Left lung (tissue), 10 donors: ENCODE data around the gene HOXC12. TPM values are rescaled to one million over a fixed set of nuclear protein-coding genes. Genes with fewer than 3 reads are reported as not detected.

Experiments
- ATAC-seq: fragments of 200-7000 bp; cut with Tn5 transposase; one replicate; pipeline ENCODE4 v1.9.1; 2020; ENCODE audit warnings: moderate library complexity
- DNase-seq, 4 donors: peaks; one replicate each; pipeline ENCODE4 v3.0.0-alpha.2; 2013 to 2020
- H3K27ac ChIP-seq, 2 donors: fragments of 200-600 bp; sonication (generic) in 1 of 2; one replicate each; pipeline versions ENCODE4 v1.5.0 to v1.8.0; 2020 to 2021
- H3K27me3 ChIP-seq, 2 donors: fragments of 200-600 bp; sonication (generic) in 1 of 2; one replicate each; pipeline versions ENCODE4 v1.5.0 to v1.8.0; 2020 to 2021
- H3K36me3 ChIP-seq, 2 donors: fragments of 200-600 bp; sonication (generic) in 1 of 2; one replicate each; pipeline versions ENCODE4 v1.5.0 to v1.8.0; 2020 to 2021
- H3K4me1 ChIP-seq, 2 donors: fragments of 200-600 bp; one replicate each; pipeline ENCODE4 v1.8.0; 2021
- H3K4me3 ChIP-seq, 2 donors: fragments of 200-600 bp; sonication (generic) in 1 of 2; one replicate each; pipeline versions ENCODE4 v1.5.0 to v1.8.0; 2020 to 2021; ENCODE audit warnings: mild to moderate bottlenecking in 1 of 2
- H3K9me3 ChIP-seq, 2 donors: fragments of 200-600 bp; sonication (generic) in 1 of 2; one replicate each; pipeline versions ENCODE4 v1.5.0 to v1.8.0; 2020 to 2021
- CTCF ChIP-seq, 2 donors: fragments of 200-600 bp; sonication (generic) in 1 of 2; IDR thresholded peaks; one replicate each; pipeline versions ENCODE4 v1.5.0 to v1.8.0; 2021; ENCODE audit warnings: antibody characterized with exemption in 2 of 2
- intact Hi-C, 2 donors: fragments of 100-400 bp; cut with DNase I; formaldehyde crosslinking; loops; one replicate each; pipeline versions ENCODE4 v1.11.2 to v1.14.2; 2022
- microRNA-seq, 2 donors: library from miRNA; unstranded; fragments of <30 nt; microRNA quantifications; one replicate each; pipeline ENCODE4, GENCODE V29; 2019
- polyA plus RNA-seq, 6 donors: library from polyadenylated mRNA; unstranded; fragments of 120-200 nt; gene quantifications; one replicate each; pipeline ENCODE4 v1.2.1, GENCODE V29; 2013; ENCODE audit not compliant: insufficient read length in 6 of 6
- total RNA-seq, 2 donors: library from RNA; stranded (reverse); fragmentation: NEBNext Ultra II Directional; extraction: Animal tissue kit (Norgen Biotek cat#: 25700); gene quantifications; one replicate each; pipeline ENCODE4 v1.2.1, GENCODE V29; 2021
- donor health status: DM: no; HTN: yes; CAD: no.
- donor health status: DM: no; HTN: no; CAD: no.

The HOXC12 gene
- total and polyA plus RNA-seq, 8 donors, result not detected

- H3K27me3 ChIP-seq, result peaks cover 93 to 98% of the 10 kb centered on the region in 2 donors
- no peak overlapping the region for H3K27ac ChIP-seq
- intact Hi-C loops, result loop anchor here (5.0 to 10.0 kb wide), 2 partner anchors 189 to 196 kb away; no protein-coding TSS in a partner anchor
- no peaks in the 10 kb centered on the region for H3K36me3 ChIP-seq
- H3K9me3 ChIP-seq, result no peaks in the 10 kb centered on the region
- ATAC-seq (peak; percentile 97), DNase-seq (peak; percentile 82 to 97 (median 86))
- peak overlapping the region; percentile 17 to 25 for H3K4me3 ChIP-seq
- peak; percentile 92 to 98 for TF ChIP-seq CTCF (IDR thresholded peaks at IDR 0.05)
- H3K4me1 ChIP-seq, result peaks cover 6 to 23% of the 10 kb centered on the region in 2 donors
These were observed 51.3 kb downstream of the HOXC12 start for GRCh38 chr12:54005853-54006558.

- Histone ChIP-seq H3K27me3 (peaks cover 92 to 98% of the 10 kb centered on the region in 2 donors), H3K4me1 (peaks cover 6 to 27% of the 10 kb centered on the region in 2 donors), H3K27ac (no peak overlapping the region), H3K4me3 (peak overlapping the region; percentile 17 to 25), H3K9me3 (no peaks in the 10 kb centered on the region), H3K36me3 (no peaks in the 10 kb centered on the region)
- intact Hi-C loops, result loop anchor here (5.0 to 10.0 kb wide), 2 partner anchors 188 to 196 kb away; no protein-coding TSS in a partner anchor
- ATAC-seq (no peak), DNase-seq (no peak)
- no peak for TF ChIP-seq CTCF (IDR thresholded peaks at IDR 0.05)
These were observed 52.0 kb downstream of the HOXC12 start for GRCh38 chr12:54006559-54007220.

- peaks cover 6 to 27% of the 10 kb centered on the region in 2 donors for H3K4me1 ChIP-seq
- no peak overlapping the region for H3K4me3 ChIP-seq
- no peak for TF ChIP-seq CTCF (IDR thresholded peaks at IDR 0.05)
- peaks cover 93 to 98% of the 10 kb centered on the region in 2 donors for H3K27me3 ChIP-seq
- DNase-seq, result no peak
- no peaks in the 10 kb centered on the region for H3K9me3 ChIP-seq
- intact Hi-C loops, result loop anchor here (5.0 to 10.0 kb wide), 2 partner anchors 187 to 195 kb away; no protein-coding TSS in a partner anchor
- no peaks in the 10 kb centered on the region for H3K36me3 ChIP-seq
- H3K27ac ChIP-seq, result no peak overlapping the region
- no peak for ATAC-seq
These were observed 53.0 kb downstream of the HOXC12 start for GRCh38 chr12:54007538-54008259.

- TF ChIP-seq CTCF (IDR thresholded peaks at IDR 0.05), result no peak
- Histone ChIP-seq H3K27ac (no peak overlapping the region), H3K9me3 (no peaks in the 10 kb centered on the region), H3K4me3 (no peak overlapping the region), H3K27me3 (peaks cover 92 to 98% of the 10 kb centered on the region in 2 donors), H3K4me1 (peaks cover 6 to 27% of the 10 kb centered on the region in 2 donors), H3K36me3 (no peaks in the 10 kb centered on the region)
- intact Hi-C loops, result loop anchor here (5.0 to 10.0 kb wide), 2 partner anchors 187 to 194 kb away; no protein-coding TSS in a partner anchor
- ATAC-seq (no peak), DNase-seq (no peak)
These were observed 53.5 kb downstream of the HOXC12 start for GRCh38 chr12:54008260-54008552.

Small RNAs within 50 kb of the gene (microRNA-seq; reads per million reads assigned to microRNA genes)
- gene MIR196A2, result 1.4 to 3.5 reads per million in 2 donors

Other genes with a start within 250 kb of the HOXC12 start
- 100 to 1,000 TPM in 1 of 2 donors, 10 to 100 TPM in 1; 74.8 to 186 TPM for gene CALCOCO1, start 227.5 kb upstream of the HOXC12 start, total RNA-seq
- 100 to 1,000 TPM; 112 to 161 (median 134) TPM for gene CALCOCO1, start 227.5 kb upstream of the HOXC12 start, polyA plus RNA-seq
- gene CISTR, start 202.9 kb upstream of the HOXC12 start, total RNA-seq, result not detected
- gene CISTR, start 202.9 kb upstream of the HOXC12 start, polyA plus RNA-seq, result not detected
- not detected for gene HOXC13, start 16.1 kb upstream of the HOXC12 start, total RNA-seq
- not detected for gene HOXC13, start 16.1 kb upstream of the HOXC12 start, polyA plus RNA-seq
- gene HOXC11, start 18.2 kb downstream of the HOXC12 start, total RNA-seq, result not detected
- gene HOXC11, start 18.2 kb downstream of the HOXC12 start, polyA plus RNA-seq, result not detected
- gene HOTAIR, start 20.1 kb downstream of the HOXC12 start, total RNA-seq, result not detected
- not detected for gene HOTAIR, start 20.1 kb downstream of the HOXC12 start, polyA plus RNA-seq
- not detected for gene HOXC10, start 30.2 kb downstream of the HOXC12 start, total RNA-seq
- under 1 TPM in 5 of 6 donors, not detected in 1; 0.15 to 0.52 (median 0.31) TPM for gene HOXC10, start 30.2 kb downstream of the HOXC12 start, polyA plus RNA-seq
- under 1 TPM in 1 of 2 donors, not detected in 1; 0.32 TPM for gene HOXC9, start 45.3 kb downstream of the HOXC12 start, total RNA-seq
- under 1 TPM; 0.30 to 0.91 (median 0.59) TPM for gene HOXC9, start 45.3 kb downstream of the HOXC12 start, polyA plus RNA-seq
- under 1 TPM in 1 of 2 donors, not detected in 1; 0.12 TPM for gene HOXC8, start 54.1 kb downstream of the HOXC12 start, total RNA-seq
- under 1 TPM; 0.09 to 0.34 (median 0.13) TPM for gene HOXC8, start 54.1 kb downstream of the HOXC12 start, polyA plus RNA-seq
- gene HOXC6, start 73.5 kb downstream of the HOXC12 start, total RNA-seq, result under 1 TPM; 0.93 to 0.97 TPM
- 1 to 10 TPM; 1.7 to 3.2 (median 2.5) TPM for gene HOXC6, start 73.5 kb downstream of the HOXC12 start, polyA plus RNA-seq
- gene HOXC5, start 78.1 kb downstream of the HOXC12 start, total RNA-seq, result under 1 TPM; 0.18 to 0.32 TPM
- under 1 TPM; 0.11 to 0.38 (median 0.28) TPM for gene HOXC5, start 78.1 kb downstream of the HOXC12 start, polyA plus RNA-seq
- under 1 TPM; 0.68 to 0.99 TPM for gene HOXC4, start 98.9 kb downstream of the HOXC12 start, total RNA-seq
- gene HOXC4, start 98.9 kb downstream of the HOXC12 start, polyA plus RNA-seq, result 1 to 10 TPM; 3.3 to 5.2 (median 4.6) TPM
- gene SMUG1, start 234.1 kb downstream of the HOXC12 start, total RNA-seq, result 10 to 100 TPM; 28.8 to 32.8 TPM
- gene SMUG1, start 234.1 kb downstream of the HOXC12 start, polyA plus RNA-seq, result 10 to 100 TPM; 30.2 to 33.2 (median 31.8) TPM